ENCODE measurements around the gene JAKMIP3.

JAKMIP3 gene

DNA sequence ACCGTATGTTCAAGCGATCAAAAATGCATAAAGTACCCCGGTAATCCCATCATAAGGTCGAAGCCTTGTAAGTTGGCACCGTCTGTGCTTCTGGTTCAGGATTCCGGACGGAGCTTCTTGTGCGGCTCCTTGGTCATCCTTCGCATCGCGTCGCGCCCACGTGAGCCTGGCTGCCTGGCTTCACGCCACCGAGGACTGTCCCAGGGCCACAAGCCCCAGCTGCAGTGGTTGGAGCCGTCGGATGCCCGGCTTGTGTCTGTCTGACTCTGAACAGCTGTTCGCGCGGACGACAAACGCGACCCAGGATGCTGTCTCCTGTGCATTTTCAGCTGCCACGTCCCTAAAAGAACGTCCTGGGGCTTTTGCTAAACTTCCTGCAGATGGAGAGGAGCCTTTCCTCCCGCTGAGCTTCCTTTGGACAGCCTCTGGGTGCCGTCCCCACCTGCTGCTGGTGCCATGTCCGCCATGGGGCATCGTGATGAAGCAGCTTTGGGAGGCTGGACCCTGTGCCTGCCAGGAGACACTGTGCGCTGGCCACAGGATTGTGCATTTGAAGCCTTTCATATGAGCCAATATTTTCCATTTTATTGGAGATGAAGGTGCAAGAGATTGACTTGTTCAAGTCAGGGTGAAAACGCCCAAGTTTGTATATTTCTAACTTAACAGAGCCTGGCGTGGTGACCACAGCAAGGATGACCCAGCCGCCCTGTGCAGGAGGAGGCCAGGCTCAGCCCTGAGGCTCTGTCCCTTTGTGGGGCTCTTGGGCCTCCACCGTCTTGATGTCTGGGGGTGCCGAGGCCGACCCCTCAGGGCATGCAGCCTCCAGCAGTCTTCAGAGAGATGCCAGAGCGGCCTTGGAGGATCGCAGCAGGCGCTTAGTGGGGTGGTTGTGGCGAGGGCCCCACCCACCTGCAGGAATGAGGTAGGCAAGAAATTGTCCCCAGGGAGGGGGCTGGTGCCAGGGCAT is 6.7 kb upstream of the JAKMIP3 start:
- Histone ChIP-seq H4K8ac (ENCODE audit: low read length) (no peak overlapping the region), H4K91ac (ENCODE audit: low read length) (peak overlapping the region; percentile 16), H3K23ac (ENCODE audit: low read length in 2 of 2) (no peak overlapping the region), H3K14ac (ENCODE audit: low read length in 2 of 2) (no peak overlapping the region), H3K9me3 (ENCODE audit: control insufficient read depth, low read length) (peaks cover 12% of the 10 kb centered on the region), H2BK120ac (ENCODE audit: low read depth, low read length) (no peak overlapping the region), H3K4me2 (ENCODE audit: low read length, poor library complexity, severe bottlenecking) (no peak overlapping the region), H2BK5ac (ENCODE audit: low read depth, low read length, poor library complexity, severe bottlenecking) (no peak overlapping the region), H3K79me1 (replicated peaks; ENCODE audit: low read length, poor library complexity, severe bottlenecking) (no peaks in the 10 kb centered on the region), H3K18ac (ENCODE audit: low read depth in 1 of 2, low read length in 2 of 2) (no peak overlapping the region), H3K36me3 (ENCODE audit: control insufficient read depth in 1 of 2, insufficient read depth in 2 of 2, low read depth in 1 of 2, low read length in 2 of 2) (no peaks in the 10 kb centered on the region), H3K27me3 (ENCODE audit: control insufficient read depth in 1 of 2, insufficient read depth in 1 of 2, low read length in 2 of 2) (peaks cover 0 to 10% of the 10 kb centered on the region in 2 experiments), H3K27ac (ENCODE audit: low read length, poor library complexity, severe bottlenecking) (no peak overlapping the region), H2BK15ac (ENCODE audit: low read depth, poor library complexity, severe bottlenecking) (no peak overlapping the region), H2BK12ac (ENCODE audit: low read length in 2 of 2) (no peak overlapping the region), H3K4ac (ENCODE audit: low read depth in 1 of 2, low read length in 2 of 2) (no peak overlapping the region), H2AK5ac (ENCODE audit: low read length, severe bottlenecking) (no peak overlapping the region), H2AFZ (ENCODE audit: low read depth, low read length) (no peak overlapping the region), H3K9ac (ENCODE audit: low read length) (no peak overlapping the region), H3K4me3 (ENCODE audit: insufficient read depth in 1 of 2, low read depth in 1 of 2, low read length in 2 of 2) (no peak overlapping the region), H3K4me1 (ENCODE audit: control insufficient read depth, insufficient read depth, low read depth, low read length) (no peaks in the 10 kb centered on the region)
- 87% methylated on average over 41 of the region's 42 CpGs for WGBS
- no peak for DNase-seq

DNA sequence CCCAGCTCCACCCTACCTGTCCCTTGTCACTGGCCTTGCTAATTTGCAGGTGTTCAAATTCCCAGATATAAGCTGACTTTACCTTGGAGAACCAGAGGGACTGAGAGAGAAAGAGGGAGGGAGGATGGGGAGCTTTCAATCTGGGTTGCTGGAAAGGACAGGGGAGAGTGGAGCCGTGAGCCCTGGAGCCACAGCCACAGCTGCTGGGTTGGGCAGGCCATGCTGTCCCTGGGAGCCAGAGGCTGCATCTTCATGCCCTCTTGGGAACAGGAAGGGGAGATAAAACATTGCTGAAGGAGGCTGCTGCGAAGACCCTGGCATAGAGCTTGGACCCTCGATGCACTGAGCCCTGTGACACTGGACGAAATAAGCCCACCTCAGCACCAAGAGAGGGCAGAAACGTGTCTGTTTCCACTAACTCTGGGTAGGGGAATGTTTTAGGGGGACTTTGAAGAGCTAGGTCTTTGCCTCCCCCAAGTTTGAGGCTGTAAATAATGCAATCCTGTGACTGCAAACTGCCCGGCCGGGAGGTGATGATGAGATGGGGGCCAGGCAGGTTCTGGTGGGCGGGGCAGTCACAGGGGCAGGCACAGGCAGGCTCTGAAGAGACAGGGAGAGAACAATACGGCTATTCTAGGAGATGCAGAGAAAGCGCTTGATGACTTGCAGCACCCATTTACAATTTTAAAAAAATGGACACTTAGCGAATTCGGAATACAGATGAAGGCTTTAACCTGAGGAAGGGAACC is 5.8 kb upstream of the JAKMIP3 start:
- no peak overlapping the region for H2BK5ac ChIP-seq (ENCODE audit: low read depth, low read length, poor library complexity, severe bottlenecking)
- H3K9me3 ChIP-seq (ENCODE audit: control insufficient read depth, low read length), result peaks cover 12% of the 10 kb centered on the region
- no peak overlapping the region for H3K18ac ChIP-seq (ENCODE audit: low read depth in 1 of 2, low read length in 2 of 2)
- H3K9ac ChIP-seq (ENCODE audit: low read length), result no peak overlapping the region
- no peak overlapping the region for H3K4me2 ChIP-seq (ENCODE audit: low read length, poor library complexity, severe bottlenecking)
- H3K79me1 ChIP-seq (replicated peaks; ENCODE audit: low read length, poor library complexity, severe bottlenecking), result no peaks in the 10 kb centered on the region
- H3K27me3 ChIP-seq (ENCODE audit: control insufficient read depth in 1 of 2, insufficient read depth in 1 of 2, low read length in 2 of 2), result peaks cover 0 to 10% of the 10 kb centered on the region in 2 experiments
- H3K14ac ChIP-seq (ENCODE audit: low read length in 2 of 2), result no peak overlapping the region
- no peak overlapping the region for H3K27ac ChIP-seq (ENCODE audit: low read length, poor library complexity, severe bottlenecking)
- no peak overlapping the region for H4K91ac ChIP-seq (ENCODE audit: low read length)
- no peak overlapping the region for H3K4ac ChIP-seq (ENCODE audit: low read depth in 1 of 2, low read length in 2 of 2)
- no peak overlapping the region for H3K23ac ChIP-seq (ENCODE audit: low read length in 2 of 2)
- H2BK120ac ChIP-seq (ENCODE audit: low read depth, low read length), result no peak overlapping the region
- H2BK15ac ChIP-seq (ENCODE audit: low read depth, poor library complexity, severe bottlenecking), result no peak overlapping the region
- H3K4me1 ChIP-seq (ENCODE audit: control insufficient read depth, insufficient read depth, low read depth, low read length), result no peaks in the 10 kb centered on the region
- WGBS, result 73% methylated on average over 12 of the region's 12 CpGs
- DNase-seq, result no peak
- H3K36me3 ChIP-seq (ENCODE audit: control insufficient read depth in 1 of 2, insufficient read depth in 2 of 2, low read depth in 1 of 2, low read length in 2 of 2), result no peaks in the 10 kb centered on the region
- H2AK5ac ChIP-seq (ENCODE audit: low read length, severe bottlenecking), result no peak overlapping the region
- H4K8ac ChIP-seq (ENCODE audit: low read length), result no peak overlapping the region
- no peak overlapping the region for H3K4me3 ChIP-seq (ENCODE audit: insufficient read depth in 1 of 2, low read depth in 1 of 2, low read length in 2 of 2)
- H2BK12ac ChIP-seq (ENCODE audit: low read length in 2 of 2), result no peak overlapping the region
- H2AFZ ChIP-seq (ENCODE audit: low read depth, low read length), result no peak overlapping the region

DNA sequence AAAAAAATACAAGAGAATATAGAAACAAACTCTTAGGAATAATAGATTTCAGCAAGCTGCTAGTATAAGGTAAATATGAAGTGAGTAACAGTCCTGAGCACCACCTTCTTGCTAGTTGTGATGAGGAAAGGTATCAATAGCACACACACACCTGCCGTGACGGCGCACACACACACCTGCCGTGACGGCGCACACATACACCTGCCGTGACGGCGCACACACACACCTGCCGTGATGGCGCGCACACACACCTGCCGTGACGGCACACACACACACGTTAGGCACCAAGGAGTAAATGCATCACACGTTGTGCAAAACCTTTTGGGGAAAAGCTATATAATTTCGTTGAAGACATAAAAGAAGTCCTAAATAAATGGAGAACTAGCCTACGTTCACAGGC is 4.7 kb upstream of the JAKMIP3 start:
- Histone ChIP-seq H3K36me3 (ENCODE audit: control insufficient read depth in 1 of 2, insufficient read depth in 2 of 2, low read depth in 1 of 2, low read length in 2 of 2) (no peaks in the 10 kb centered on the region), H4K8ac (ENCODE audit: low read length) (no peak overlapping the region), H2AFZ (ENCODE audit: low read depth, low read length) (no peak overlapping the region), H3K4ac (ENCODE audit: low read depth in 1 of 2, low read length in 2 of 2) (no peak overlapping the region), H3K14ac (ENCODE audit: low read length in 2 of 2) (no peak overlapping the region), H4K91ac (ENCODE audit: low read length) (no peak overlapping the region), H2BK15ac (ENCODE audit: low read depth, poor library complexity, severe bottlenecking) (no peak overlapping the region), H2BK120ac (ENCODE audit: low read depth, low read length) (no peak overlapping the region), H3K9me3 (ENCODE audit: control insufficient read depth, low read length) (peaks cover 2% of the 10 kb centered on the region), H3K23ac (ENCODE audit: low read length in 2 of 2) (no peak overlapping the region), H3K27me3 (ENCODE audit: control insufficient read depth in 1 of 2, insufficient read depth in 1 of 2, low read length in 2 of 2) (peaks cover 0 to 10% of the 10 kb centered on the region in 2 experiments), H3K79me1 (replicated peaks; ENCODE audit: low read length, poor library complexity, severe bottlenecking) (no peaks in the 10 kb centered on the region), H3K4me2 (ENCODE audit: low read length, poor library complexity, severe bottlenecking) (no peak overlapping the region), H3K18ac (ENCODE audit: low read depth in 1 of 2, low read length in 2 of 2) (no peak overlapping the region), H3K4me3 (ENCODE audit: insufficient read depth in 1 of 2, low read depth in 1 of 2, low read length in 2 of 2) (no peak overlapping the region), H3K4me1 (ENCODE audit: control insufficient read depth, insufficient read depth, low read depth, low read length) (peaks cover 8% of the 10 kb centered on the region), H2AK5ac (ENCODE audit: low read length, severe bottlenecking) (no peak overlapping the region), H2BK12ac (ENCODE audit: low read length in 2 of 2) (no peak overlapping the region), H2BK5ac (ENCODE audit: low read depth, low read length, poor library complexity, severe bottlenecking) (no peak overlapping the region), H3K9ac (ENCODE audit: low read length) (no peak overlapping the region), H3K27ac (ENCODE audit: low read length, poor library complexity, severe bottlenecking) (no peak overlapping the region)
- no peak for DNase-seq
- WGBS, result 92% methylated on average over 18 of the region's 18 CpGs

DNA sequence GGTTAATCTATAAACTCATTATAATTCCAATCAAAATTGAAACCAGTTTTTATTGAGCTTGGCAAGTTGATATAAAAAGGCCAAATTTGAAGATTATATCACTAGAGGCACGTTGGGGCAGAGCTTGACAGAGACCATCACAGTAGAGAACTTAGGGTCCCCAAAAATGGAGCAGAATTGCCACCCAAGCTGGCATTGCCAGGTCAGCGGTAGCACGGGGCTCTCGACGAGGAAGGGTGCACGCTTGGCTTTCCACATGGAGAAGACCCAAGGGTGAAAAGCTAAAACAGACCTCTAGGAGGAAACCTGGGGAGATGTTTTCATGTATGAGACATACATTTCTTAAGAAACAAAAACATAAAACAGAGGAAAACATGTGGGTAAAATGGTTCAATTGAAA is 4.3 kb upstream of the JAKMIP3 start:
- H2BK120ac ChIP-seq (ENCODE audit: low read depth, low read length), result no peak overlapping the region
- no peak overlapping the region for H3K18ac ChIP-seq (ENCODE audit: low read depth in 1 of 2, low read length in 2 of 2)
- no peak overlapping the region for H3K9ac ChIP-seq (ENCODE audit: low read length)
- H2BK15ac ChIP-seq (ENCODE audit: low read depth, poor library complexity, severe bottlenecking), result no peak overlapping the region
- WGBS, result 70% methylated on average over 2 of the region's 6 CpGs
- H3K36me3 ChIP-seq (ENCODE audit: control insufficient read depth in 1 of 2, insufficient read depth in 2 of 2, low read depth in 1 of 2, low read length in 2 of 2), result no peaks in the 10 kb centered on the region
- H3K27me3 ChIP-seq (ENCODE audit: control insufficient read depth in 1 of 2, insufficient read depth in 1 of 2, low read length in 2 of 2), result peaks cover 0 to 10% of the 10 kb centered on the region in 2 experiments
- no peak overlapping the region for H3K23ac ChIP-seq (ENCODE audit: low read length in 2 of 2)
- no peak overlapping the region for H3K14ac ChIP-seq (ENCODE audit: low read length in 2 of 2)
- no peak overlapping the region for H3K27ac ChIP-seq (ENCODE audit: low read length, poor library complexity, severe bottlenecking)
- no peak overlapping the region for H4K8ac ChIP-seq (ENCODE audit: low read length)
- no peak overlapping the region for H2AK5ac ChIP-seq (ENCODE audit: low read length, severe bottlenecking)
- H2BK12ac ChIP-seq (ENCODE audit: low read length in 2 of 2), result no peak overlapping the region
- no peak overlapping the region for H4K91ac ChIP-seq (ENCODE audit: low read length)
- H3K79me1 ChIP-seq (replicated peaks; ENCODE audit: low read length, poor library complexity, severe bottlenecking), result no peaks in the 10 kb centered on the region
- peaks cover 11% of the 10 kb centered on the region for H3K4me1 ChIP-seq (ENCODE audit: control insufficient read depth, insufficient read depth, low read depth, low read length)
- H3K4ac ChIP-seq (ENCODE audit: low read depth in 1 of 2, low read length in 2 of 2), result no peak overlapping the region
- no peak overlapping the region for H3K4me3 ChIP-seq (ENCODE audit: insufficient read depth in 1 of 2, low read depth in 1 of 2, low read length in 2 of 2)
- H3K9me3 ChIP-seq (ENCODE audit: control insufficient read depth, low read length), result no peaks in the 10 kb centered on the region
- H3K4me2 ChIP-seq (ENCODE audit: low read length, poor library complexity, severe bottlenecking), result no peak overlapping the region
- H2BK5ac ChIP-seq (ENCODE audit: low read depth, low read length, poor library complexity, severe bottlenecking), result no peak overlapping the region
- no peak for DNase-seq
- H2AFZ ChIP-seq (ENCODE audit: low read depth, low read length), result no peak overlapping the region
